ENCODE measurements around the gene PLCG2. TPM values are rescaled to one million over a fixed set of nuclear protein-coding genes. Genes with fewer than 3 reads are reported as not detected.

Gene PLCG2
- total RNA-seq, 6 experiments from 2014 or later, result 11.1 to 23.1 (median 17.7) TPM

- TF ChIP-seq CTCF (IDR thresholded peaks at IDR 0.05) (no peak), POLR2A (IDR thresholded peaks at IDR 0.05) (no peak)
- Histone ChIP-seq H3K27ac (no peak overlapping the region), H3K36me3 (no peaks in the 10 kb centered on the region), H3K4me3 (no peak overlapping the region), H3K9me3 (no peaks in the 10 kb centered on the region), H3K27me3 (no peaks in the 10 kb centered on the region), H3K4me1 (peaks cover 0 to 7% (median 0%) of the 10 kb centered on the region in 4 donors)
- intact Hi-C loops (cut with DNase I), result no loop called here
- ATAC-seq, result no peak
- WGBS (ENCODE audit: insufficient coverage, low coverage, low lambda C conversion rate, missing lambda C conversion rate), result 86% methylated on average over 3 of the region's 4 CpGs
- DNase-seq, result no peak
Measured at GRCh38 chr16:81807767-81808358, 28.8 kb downstream of the PLCG2 start.

GRCh38 chr16:81808933-81809480 lies 29.9 kb downstream of the PLCG2 start:
- ATAC-seq, result peak; percentile 62 to 95 (median 78)
- peaks cover 0 to 7% (median 0%) of the 10 kb centered on the region in 4 donors for H3K4me1 ChIP-seq
- H3K36me3 ChIP-seq, result no peaks in the 10 kb centered on the region
- no peak overlapping the region for H3K27ac ChIP-seq
- TF ChIP-seq POLR2A (IDR thresholded peaks at IDR 0.05), result no peak
- TF ChIP-seq CTCF (IDR thresholded peaks at IDR 0.05), result no peak
- DNase-seq, result no peak
- WGBS (ENCODE audit: insufficient coverage, low coverage, low lambda C conversion rate, missing lambda C conversion rate), result 20% methylated on average over 1 of the region's 3 CpGs
- H3K27me3 ChIP-seq, result no peaks in the 10 kb centered on the region
- intact Hi-C loops (cut with DNase I), result no loop called here
- H3K4me3 ChIP-seq, result no peak overlapping the region
- H3K9me3 ChIP-seq, result no peaks in the 10 kb centered on the region

- Histone ChIP-seq H3K4me1 (peaks cover 0 to 7% (median 0%) of the 10 kb centered on the region in 4 donors), H3K36me3 (no peaks in the 10 kb centered on the region), H3K4me3 (no peak overlapping the region), H3K27ac (no peak overlapping the region), H3K27me3 (no peaks in the 10 kb centered on the region), H3K9me3 (no peaks in the 10 kb centered on the region)
- DNase-seq (no peak), ATAC-seq (peak in 3 of 4 donors; percentile 8 to 22 (median 16))
- 69% methylated on average over 2 of the region's 4 CpGs for WGBS (ENCODE audit: insufficient coverage, low coverage, low lambda C conversion rate, missing lambda C conversion rate)
- intact Hi-C loops (cut with DNase I), result no loop called here
- TF ChIP-seq CTCF (IDR thresholded peaks at IDR 0.05) (no peak), POLR2A (IDR thresholded peaks at IDR 0.05) (no peak)
Measured at GRCh38 chr16:81809567-81809966, 30.5 kb downstream of the PLCG2 start.

- intact Hi-C loops (cut with DNase I), result no loop called here
- Histone ChIP-seq H3K27ac (no peak overlapping the region), H3K27me3 (no peaks in the 10 kb centered on the region), H3K9me3 (no peaks in the 10 kb centered on the region), H3K36me3 (no peaks in the 10 kb centered on the region), H3K4me1 (peaks cover 0 to 7% (median 0%) of the 10 kb centered on the region in 4 donors), H3K4me3 (no peak overlapping the region)
- ATAC-seq, result peak in 1 of 4 donors; percentile 10
- TF ChIP-seq POLR2A (IDR thresholded peaks at IDR 0.05) (no peak), CTCF (IDR thresholded peaks at IDR 0.05) (no peak)
- WGBS (ENCODE audit: insufficient coverage, low coverage, low lambda C conversion rate, missing lambda C conversion rate), result 40% methylated on average over 2 of the region's 2 CpGs
- DNase-seq, result no peak
Measured at GRCh38 chr16:81810361-81810760, 31.3 kb downstream of the PLCG2 start.
